Ammon's horn (tissue), 1 donor: ENCODE measurements around the gene ANGPTL7.
"Not testable (repeated sequence)": the region's sequence is repeated elsewhere in the genome, so short reads cannot be mapped to it uniquely, and the experiment has no call there.

Experiments used
- DNase-seq: peaks from one replicate; pipeline ENCODE4 v3.0.0-alpha.2; 2016; ENCODE audit warnings: low spot score

ANGPTL7 gene

GRCh38 chr1:11169202-11169601 is 20.0 kb upstream of the ANGPTL7 start:
- DNase-seq, result no peak

GRCh38 chr1:11170102-11170501 is 19.1 kb upstream of the ANGPTL7 start:
- DNase-seq, result no peak

GRCh38 chr1:11174261-11174942 is 14.8 kb upstream of the ANGPTL7 start:
- no peak for DNase-seq

- no peak for DNase-seq
Observed at GRCh38 chr1:11175461-11175860, 13.7 kb upstream of the ANGPTL7 start.

GRCh38 chr1:11176081-11176706 is 13.0 kb upstream of the ANGPTL7 start:
- no peak for DNase-seq

- DNase-seq, result no peak
Observed at GRCh38 chr1:11178021-11179015, 10.8 kb upstream of the ANGPTL7 start.

- DNase-seq, result no peak
Observed at GRCh38 chr1:11179125-11179524, 10.0 kb upstream of the ANGPTL7 start.

- not testable (repeated sequence) for DNase-seq
Observed at GRCh38 chr1:11179749-11180148, 9.4 kb upstream of the ANGPTL7 start.

GRCh38 chr1:11180342-11180744 is 8.8 kb upstream of the ANGPTL7 start:
- DNase-seq, result no peak

- no peak for DNase-seq
Observed at GRCh38 chr1:11182884-11183283, 6.3 kb upstream of the ANGPTL7 start.

- DNase-seq, result no peak
Observed at GRCh38 chr1:11184973-11185372, 4.2 kb upstream of the ANGPTL7 start.

- peak; percentile 18 for DNase-seq
Observed at GRCh38 chr1:11187000-11187399, 2.2 kb upstream of the ANGPTL7 start.

- no peak for DNase-seq
Observed at GRCh38 chr1:11187494-11187893, 1.7 kb upstream of the ANGPTL7 start.

- no peak for DNase-seq
Observed at GRCh38 chr1:11187931-11188330, 1.2 kb upstream of the ANGPTL7 start.

- DNase-seq, result no peak
Observed at GRCh38 chr1:11188381-11188780, 774 bp upstream of the ANGPTL7 start.

GRCh38 chr1:11193376-11193775 is 4.2 kb downstream of the ANGPTL7 start:
- DNase-seq, result no peak

GRCh38 chr1:11194407-11195176 is 5.4 kb downstream of the ANGPTL7 start:
- DNase-seq, result no peak

GRCh38 chr1:11196945-11197344 is 7.8 kb downstream of the ANGPTL7 start:
- no peak for DNase-seq

- no peak for DNase-seq
Observed at GRCh38 chr1:11197359-11197758, 8.2 kb downstream of the ANGPTL7 start.

- DNase-seq, result no peak
Observed at GRCh38 chr1:11198257-11198656, 9.1 kb downstream of the ANGPTL7 start.

GRCh38 chr1:11198851-11199594 is 9.9 kb downstream of the ANGPTL7 start:
- peak; percentile 88 for DNase-seq
